HL-60 (cell line): ENCODE measurements around the gene DOK1.
A peak's percentile ranks its signal among the peaks of the same experiment; 100 is the strongest.

Experiments used
- DNase-seq, 2 experiments: peaks; one replicate each; pipeline ENCODE4 v3.0.0-alpha.2; 2010 to 2020; ENCODE audit warnings: low read depth in 1 of 2, low spot score in 1 of 2
- H3K27ac ChIP-seq: fragments of 250-450 bp; sonication (Bioruptor Pico); replicated peaks from 2 replicates; pipeline ENCODE4 v1.5.1; 2020; ENCODE audit warnings: mild to moderate bottlenecking, moderate library complexity
- H3K27me3 ChIP-seq: fragments of 250-450 bp; sonication (Bioruptor Pico); 2 replicates; pipeline ENCODE4 v1.5.1; 2021; ENCODE audit warnings: mild to moderate bottlenecking, moderate library complexity; ENCODE audit not compliant: insufficient read depth, poor library complexity, severe bottlenecking
- H3K4me3 ChIP-seq: replicated peaks from 2 replicates; pipeline ENCODE4 v1.5.1; 2011; ENCODE audit warnings: mild to moderate bottlenecking, control low read depth, low read length; ENCODE audit not compliant: insufficient read depth
- CTCF ChIP-seq: IDR thresholded peaks from one replicate; pipeline ENCODE4 v1.5.1; 2011; ENCODE audit warnings: low read length, control low read depth, inconsistent platforms; ENCODE audit not compliant: insufficient read depth
- GABPA ChIP-seq: IDR thresholded peaks from 2 replicates; pipeline ENCODE4 v1.6.1; 2012; ENCODE audit warnings: low read depth
- POLR2AphosphoS5 ChIP-seq: IDR thresholded peaks from 2 replicates; pipeline ENCODE4 v1.6.1; 2012; ENCODE audit warnings: low read depth
- REST ChIP-seq: IDR thresholded peaks from 2 replicates; pipeline ENCODE4 v1.6.1; 2012; ENCODE audit warnings: low read depth; ENCODE audit not compliant: insufficient replicate concordance
- SPI1 ChIP-seq: IDR thresholded peaks from 2 replicates; pipeline ENCODE4 v1.6.1; 2012; ENCODE audit warnings: low read depth, mild to moderate bottlenecking, borderline replicate concordance

Gene DOK1

GRCh38 chr2:74577448-74577847 is 22.9 kb downstream of the DOK1 start:
- TF ChIP-seq REST: no peak
- TF ChIP-seq SPI1: peak; percentile 88
- TF ChIP-seq POLR2AphosphoS5: 0 out of 2 replicates have a peak, but pooled peaks have one; percentile 27
- peak; percentile 78 for TF ChIP-seq GABPA
- H3K27ac ChIP-seq: peak overlapping the region; percentile 89
- no peaks in the 10 kb centered on the region for H3K27me3 ChIP-seq
- H3K4me3 ChIP-seq: no peak overlapping the region
- DNase-seq: peak in 1 of 2 experiments; percentile 89

GRCh38 chr2:74578408-74578807 is 23.9 kb downstream of the DOK1 start:
- Histone ChIP-seq H3K27me3 (no peaks in the 10 kb centered on the region), H3K27ac (peak overlapping the region; percentile 89), H3K4me3 (no peak overlapping the region)
- TF ChIP-seq SPI1 (no peak), GABPA (no peak), CTCF (no peak), REST (no peak), POLR2AphosphoS5 (no peak)
- DNase-seq: no peak

GRCh38 chr2:74581463-74581862 is 26.9 kb downstream of the DOK1 start:
- TF ChIP-seq POLR2AphosphoS5: no peak
- DNase-seq: no peak
- Histone ChIP-seq H3K4me3 (no peak overlapping the region), H3K27me3 (no peaks in the 10 kb centered on the region), H3K27ac (no peak overlapping the region)

- TF ChIP-seq REST: no peak
- TF ChIP-seq GABPA: no peak
- TF ChIP-seq SPI1: no peak
- TF ChIP-seq CTCF: no peak
- TF ChIP-seq POLR2AphosphoS5: no peak
- Histone ChIP-seq H3K4me3 (no peak overlapping the region), H3K27me3 (no peaks in the 10 kb centered on the region), H3K27ac (no peak overlapping the region)
- no peak for DNase-seq
Measured at GRCh38 chr2:74582184-74582583, 27.7 kb downstream of the DOK1 start.
